WERI-Rb-1 (cell line): ENCODE measurements around the gene ECI2.

Experiments
- DNase-seq: peaks from one replicate; pipeline ENCODE4 v3.0.0-alpha.2; 2020
- H3K27ac ChIP-seq: fragments of 250-450 bp; sonication (Bioruptor Pico); 2 replicates; pipeline ENCODE4 v1.5.1; 2020; ENCODE audit warnings: mild to moderate bottlenecking, moderate library complexity
- H3K27me3 ChIP-seq: fragments of 250-450 bp; sonication (Bioruptor Pico); 2 replicates; pipeline ENCODE4 v1.5.1; 2021; ENCODE audit warnings: mild to moderate bottlenecking, low read depth, moderate library complexity; ENCODE audit not compliant: insufficient read depth, severe bottlenecking
- H3K36me3 ChIP-seq: fragments of 250-450 bp; sonication (Bioruptor Pico); 2 replicates; pipeline ENCODE4 v1.5.1; 2020; ENCODE audit warnings: mild to moderate bottlenecking, moderate library complexity
- H3K4me3 ChIP-seq: 2 replicates; pipeline ENCODE4 v1.5.1; 2011; ENCODE audit warnings: low read depth, mild to moderate bottlenecking, control low read depth, low read length
- H3K9me3 ChIP-seq: fragments of 250-450 bp; sonication (Bioruptor Pico); 2 replicates; pipeline ENCODE4 v1.5.1; 2021; ENCODE audit warnings: mild to moderate bottlenecking, moderate library complexity; ENCODE audit not compliant: severe bottlenecking
- CTCF ChIP-seq: IDR thresholded peaks from 2 replicates; pipeline ENCODE4 v1.5.1; 2011; ENCODE audit warnings: low read depth, mild to moderate bottlenecking, control low read depth, inconsistent platforms, low read length

Gene ECI2

GRCh38 chr6:4128072-4128471 lies 7.3 kb downstream of the ECI2 start:
- Histone ChIP-seq H3K36me3 (peaks cover 80% of the 10 kb centered on the region), H3K27me3 (no peaks in the 10 kb centered on the region), H3K27ac (no peak overlapping the region), H3K9me3 (peaks cover 8% of the 10 kb centered on the region), H3K4me3 (no peak overlapping the region)
- DNase-seq = no peak
- no peak for TF ChIP-seq CTCF

DNA sequence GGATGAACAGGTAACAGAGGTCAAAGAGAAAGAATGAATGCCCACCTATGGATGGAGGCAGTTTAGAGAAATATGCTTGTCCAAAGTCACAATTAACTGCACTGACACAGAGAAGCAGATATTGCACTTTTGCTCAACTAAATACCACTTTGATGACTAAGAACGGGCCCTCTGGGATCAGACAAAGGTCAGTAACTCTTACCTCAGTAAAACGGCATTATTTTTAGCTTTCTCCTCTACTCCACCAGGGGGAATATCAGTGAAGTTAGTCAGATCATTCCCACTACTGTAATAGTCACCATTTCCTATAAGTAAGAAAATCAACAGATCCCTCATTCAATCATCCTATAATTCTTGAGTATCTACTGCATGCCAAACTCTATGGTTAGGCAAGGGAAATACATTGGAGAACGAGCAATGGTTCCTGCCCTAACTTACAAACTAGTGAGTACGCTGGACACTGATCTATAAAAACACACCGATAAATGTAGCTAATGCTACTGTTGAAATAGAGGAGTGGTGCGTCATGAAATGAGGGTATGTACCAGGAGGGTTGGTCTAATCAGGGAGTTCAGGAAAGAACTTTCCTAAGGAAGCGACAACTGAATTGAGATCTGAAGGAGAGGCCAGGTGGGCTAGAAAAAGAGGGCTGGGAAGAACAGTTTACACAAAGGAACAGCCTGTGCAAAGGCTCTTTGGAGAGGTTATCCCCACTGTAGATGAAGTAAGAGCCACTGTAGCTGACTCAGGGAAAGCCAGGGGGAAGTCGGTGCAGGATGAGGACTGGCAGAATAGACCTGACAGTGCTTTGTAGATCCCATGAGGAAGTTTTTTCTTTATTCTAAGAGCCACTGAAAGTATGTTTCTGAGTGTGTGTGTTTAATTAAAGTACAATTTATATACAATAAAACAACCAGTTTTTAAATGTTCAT lies 9.2 kb downstream of the ECI2 start:
- Histone ChIP-seq H3K4me3 (no peak overlapping the region), H3K27me3 (no peaks in the 10 kb centered on the region), H3K9me3 (peaks cover 2% of the 10 kb centered on the region), H3K36me3 (peaks cover 79% of the 10 kb centered on the region), H3K27ac (no peak overlapping the region)
- TF ChIP-seq CTCF = no peak
- DNase-seq = no peak

DNA sequence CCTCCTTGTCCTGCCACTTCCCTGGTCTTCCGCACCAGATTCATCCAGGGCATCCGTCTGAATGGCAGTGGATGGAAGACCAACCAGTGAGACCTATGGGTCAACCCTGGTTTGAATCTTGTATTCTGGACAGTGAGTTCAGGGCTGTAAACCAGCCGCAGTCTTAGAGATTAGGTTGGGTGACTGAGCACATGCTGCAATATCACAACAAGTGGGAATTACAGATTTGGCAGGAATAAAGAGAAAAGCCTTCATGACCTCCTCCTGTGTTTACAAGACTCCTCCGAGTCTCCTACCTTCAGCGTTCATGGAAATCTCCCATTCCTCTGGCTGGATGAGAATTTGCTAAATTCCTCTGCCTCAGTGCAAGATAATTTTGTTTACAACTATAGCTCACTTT lies 9.9 kb downstream of the ECI2 start:
- no peak for TF ChIP-seq CTCF

DNA sequence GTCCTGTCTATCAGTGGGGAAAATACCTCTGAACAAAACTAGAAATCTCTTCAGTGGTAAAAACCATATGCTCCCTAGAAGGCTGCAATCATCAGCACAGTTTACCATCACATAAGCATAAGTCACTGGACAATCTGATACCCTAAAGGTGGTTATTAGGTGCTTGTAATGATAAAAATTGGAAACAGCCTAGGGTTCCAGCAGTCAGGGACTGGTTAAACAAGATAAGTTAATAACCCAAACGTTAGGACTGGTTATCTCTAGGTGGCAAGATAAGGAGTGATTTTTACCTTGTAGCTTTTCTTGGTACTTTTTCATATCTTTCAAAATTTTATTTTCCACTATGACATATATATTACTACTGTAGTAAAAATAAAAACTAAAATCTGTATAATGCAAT lies 11.0 kb downstream of the ECI2 start:
- H3K27me3 ChIP-seq = no peaks in the 10 kb centered on the region
- TF ChIP-seq CTCF = no peak
- H3K27ac ChIP-seq = no peak overlapping the region
- H3K36me3 ChIP-seq = peaks cover 75% of the 10 kb centered on the region
- H3K4me3 ChIP-seq = no peak overlapping the region
- no peaks in the 10 kb centered on the region for H3K9me3 ChIP-seq
- no peak for DNase-seq

More for the DNA sequence above, 9.9 kb downstream of the ECI2 start:
- DNase-seq = no peak
- peaks cover 79% of the 10 kb centered on the region for H3K36me3 ChIP-seq
- no peaks in the 10 kb centered on the region for H3K27me3 ChIP-seq
- no peak overlapping the region for H3K27ac ChIP-seq
- H3K9me3 ChIP-seq = peaks cover 2% of the 10 kb centered on the region
- H3K4me3 ChIP-seq = no peak overlapping the region

GRCh38 chr6:4115741-4116140 lies 19.6 kb downstream of the ECI2 start:
- TF ChIP-seq CTCF = no peak
- H3K9me3 ChIP-seq = peaks cover 3% of the 10 kb centered on the region
- H3K4me3 ChIP-seq = no peak overlapping the region
- H3K36me3 ChIP-seq = peaks cover 46% of the 10 kb centered on the region
- DNase-seq = no peak
- no peak overlapping the region for H3K27ac ChIP-seq
- H3K27me3 ChIP-seq = no peaks in the 10 kb centered on the region
